Brain microvascular endothelial cell (primary cell): ENCODE data around the gene SFSWAP.
"Not testable (repeated sequence)": the region's sequence is repeated elsewhere in the genome, so short reads cannot be mapped to it uniquely, and the experiment has no call there.

Experiments
- DNase-seq: peaks from one replicate; pipeline ENCODE4 v3.0.0-alpha.2; 2020
- H3K27ac ChIP-seq: fragments of 250-450 bp; sonication (Bioruptor Pico); 2 replicates; pipeline ENCODE4 v1.5.1; 2020; ENCODE audit warnings: mild to moderate bottlenecking, moderate library complexity
- H3K27me3 ChIP-seq: fragments of 250-450 bp; sonication (Bioruptor Pico); replicated peaks from 2 replicates; pipeline ENCODE4 v1.5.1; 2020; ENCODE audit warnings: mild to moderate bottlenecking
- H3K36me3 ChIP-seq: fragments of 250-450 bp; sonication (Bioruptor Pico); replicated peaks from 2 replicates; pipeline ENCODE4 v1.5.1; 2020; ENCODE audit warnings: mild to moderate bottlenecking
- H3K4me3 ChIP-seq: 2 replicates; pipeline ENCODE4 v1.5.1; 2011; ENCODE audit warnings: low read depth, mild to moderate bottlenecking, control low read depth, low read length, moderate library complexity
- CTCF ChIP-seq: IDR thresholded peaks from 2 replicates; pipeline ENCODE4 v1.5.1; 2011; ENCODE audit warnings: low read depth, mild to moderate bottlenecking, moderate library complexity, low read length, control low read depth, inconsistent platforms; ENCODE audit errors: missing control alignments
- in situ Hi-C: cut with HindIII; loops from 2 replicates; pipeline ENCODE4 v1.10.0; 2017; ENCODE audit warnings: low sequenced_read_pairs, low pct_ligation_motif_present

The SFSWAP gene

GRCh38 chr12:131744675-131745074 is 33.8 kb downstream of the SFSWAP start:
- H3K27ac ChIP-seq, DNase-seq, in situ Hi-C loops: not testable (repeated sequence)

GRCh38 chr12:131745706-131746105 is 34.8 kb downstream of the SFSWAP start:
- no peak overlapping the region for H3K4me3 ChIP-seq
- no peak overlapping the region for H3K27ac ChIP-seq
- peaks cover 32% of the 10 kb centered on the region for H3K36me3 ChIP-seq
- H3K27me3 ChIP-seq: no peaks in the 10 kb centered on the region
- in situ Hi-C loops: no loop called here
- no peak for TF ChIP-seq CTCF
- no peak for DNase-seq

More at GRCh38 chr12:131744675-131745074, 33.8 kb downstream of the SFSWAP start:
- not testable (repeated sequence) for H3K27me3 ChIP-seq, H3K4me3 ChIP-seq
- peaks cover 32% of the 10 kb centered on the region for H3K36me3 ChIP-seq

GRCh38 chr12:131747276-131748177 is 36.6 kb downstream of the SFSWAP start:
- H3K36me3 ChIP-seq: peaks cover 34% of the 10 kb centered on the region
- H3K27ac ChIP-seq: no peak overlapping the region
- no peaks in the 10 kb centered on the region for H3K27me3 ChIP-seq
- H3K4me3 ChIP-seq: no peak overlapping the region
- in situ Hi-C loops: no loop called here
- DNase-seq: no peak
- TF ChIP-seq CTCF: no peak

- Histone ChIP-seq H3K4me3 (no peak overlapping the region), H3K27me3 (no peaks in the 10 kb centered on the region), H3K36me3 (peaks cover 32% of the 10 kb centered on the region), H3K27ac (no peak overlapping the region)
- in situ Hi-C loops: no loop called here
- no peak for TF ChIP-seq CTCF
- DNase-seq: no peak
Measured at GRCh38 chr12:131749618-131750315, 38.9 kb downstream of the SFSWAP start.

- H3K27ac ChIP-seq: no peak overlapping the region
- no peaks in the 10 kb centered on the region for H3K27me3 ChIP-seq
- DNase-seq: no peak
- TF ChIP-seq CTCF: no peak
- peaks cover 41% of the 10 kb centered on the region for H3K36me3 ChIP-seq
- no peak overlapping the region for H3K4me3 ChIP-seq
- in situ Hi-C loops: no loop called here
Measured at GRCh38 chr12:131751335-131751734, 40.4 kb downstream of the SFSWAP start.

GRCh38 chr12:131752451-131752850 is 41.6 kb downstream of the SFSWAP start:
- Histone ChIP-seq H3K36me3 (peaks cover 47% of the 10 kb centered on the region), H3K27me3 (no peaks in the 10 kb centered on the region), H3K27ac (no peak overlapping the region), H3K4me3 (no peak overlapping the region)
- no peak for TF ChIP-seq CTCF
- DNase-seq: no peak
- in situ Hi-C loops: no loop called here
